B cell (primary cell): ENCODE data around the gene SPRR1A. TPM values are rescaled to one million over a fixed set of nuclear protein-coding genes. Genes with fewer than 3 reads are reported as not detected.

ENCODE experiments used
- ATAC-seq: fragments of 200-7000 bp; cut with Tn5 transposase; one replicate; pipeline ENCODE4 v1.10.0; 2021; ENCODE audit warnings: low read depth, mild to moderate bottlenecking, moderate number of reproducible peaks, moderate library complexity
- CTCF ChIA-PET: fragments of 350-600 bp; sonication (Branson Sonifier 250); formaldehyde crosslinking; loops from one replicate; lab custom pipeline; 2021; ENCODE audit warnings: antibody characterized with exemption, inconsistent platforms; lab: Charles Lee
- POLR2A ChIA-PET: fragments of 350-600 bp; sonication (Branson Sonifier 250); formaldehyde crosslinking; loops from one replicate; lab custom pipeline; 2021; ENCODE audit warnings: antibody characterized with exemption; lab: Charles Lee
- DNase-seq: peaks from one replicate; pipeline ENCODE4 v3.0.0; 2013
- H2AFZ ChIP-seq: 2 replicates; pipeline ENCODE4 v1.6.1; 2012; ENCODE audit warnings: mild to moderate bottlenecking, low read depth, low read length; ENCODE audit not compliant: insufficient read depth, poor library complexity, severe bottlenecking
- H3K27ac ChIP-seq, 2 donors: 1 replicate in 1 of 2; 2 replicates in 1 of 2; pipeline ENCODE4 v1.5.1; 2012 to 2013; ENCODE audit warnings: low read length in 2 of 2, mild to moderate bottlenecking in 2 of 2, moderate library complexity in 1 of 2
- H3K27me3 ChIP-seq, 4 experiments: fragments of 200-600 bp in 1 of 4; sonication (generic) in 1 of 4; replicated peaks in 1 of 4; 1 replicate in 2 of 4; 2 replicates in 2 of 4; pipeline versions ENCODE4 v1.6.1 to v1.7.0; 2013 to 2016; ENCODE audit warnings: low read length in 3 of 4, mild to moderate bottlenecking in 2 of 4, mixed read lengths in 1 of 4, moderate library complexity in 1 of 4; ENCODE audit not compliant: insufficient read depth in 4 of 4, control insufficient read depth in 3 of 4; ENCODE audit errors: control extremely low read depth in 1 of 4
- H3K36me3 ChIP-seq, 2 experiments: replicated peaks in 1 of 2; 1 replicate in 1 of 2; 2 replicates in 1 of 2; pipeline versions ENCODE4 v1.6.1 to v1.7.1; 2013; ENCODE audit warnings: low read length in 1 of 2; ENCODE audit not compliant: insufficient read depth in 2 of 2, control insufficient read depth in 1 of 2; ENCODE audit errors: control extremely low read depth in 1 of 2, extremely low read depth in 1 of 2
- H3K4me1 ChIP-seq, 2 donors: fragments of 200-600 bp in 1 of 2; sonication (generic) in 1 of 2; 1 replicate in 1 of 2; 2 replicates in 1 of 2; pipeline versions ENCODE4 v1.5.1 to v1.6.1; 2013 to 2017; ENCODE audit warnings: low read length in 2 of 2; ENCODE audit not compliant: control insufficient read depth in 2 of 2, insufficient read depth in 2 of 2
- H3K4me2 ChIP-seq: replicated peaks from 2 replicates; pipeline ENCODE3; 2012; ENCODE audit warnings: mild to moderate bottlenecking, low read depth, low read length; ENCODE audit not compliant: poor library complexity, severe bottlenecking
- H3K4me3 ChIP-seq, 5 experiments: fragments of 200-600 bp in 1 of 5; sonication (generic) in 1 of 5; 1 replicate in 3 of 5; 2 replicates in 2 of 5; pipeline versions ENCODE4 v1.5.1 to v1.7.0; 2011 to 2016; ENCODE audit warnings: low read length in 4 of 5, mild to moderate bottlenecking in 4 of 5, low read depth in 2 of 5, control low read depth in 1 of 5, moderate library complexity in 1 of 5; ENCODE audit not compliant: insufficient read depth in 1 of 5; ENCODE audit errors: control extremely low read depth in 1 of 5, extremely low read depth in 1 of 5
- H3K79me2 ChIP-seq: fragments of 200-600 bp; sonication (generic); one replicate; pipeline ENCODE4 v1.6.0; 2016; ENCODE audit warnings: low read length; ENCODE audit not compliant: control insufficient read depth, insufficient read depth
- H3K9ac ChIP-seq: fragments of 200-600 bp; sonication (generic); 2 replicates; pipeline ENCODE4 v1.6.1; 2017; ENCODE audit warnings: mild to moderate bottlenecking, low read length, moderate library complexity
- H3K9me3 ChIP-seq, 3 donors: one replicate each; pipeline versions ENCODE4 v1.6.1 to v1.7.1; 2013; ENCODE audit warnings: low read length in 2 of 3; ENCODE audit not compliant: control insufficient read depth in 2 of 3, insufficient read depth in 1 of 3; ENCODE audit errors: control extremely low read depth in 1 of 3
- H4K20me1 ChIP-seq: 2 replicates; pipeline ENCODE4 v1.6.0; 2012; ENCODE audit warnings: mild to moderate bottlenecking, low read length; ENCODE audit not compliant: insufficient read depth, control insufficient read depth, poor library complexity, severe bottlenecking
- H3K27ac Mint-ChIP-seq: one replicate; pipeline ENCODE4 v1.8.0; 2021; ENCODE audit warnings: mixed read lengths
- H3K27me3 Mint-ChIP-seq: one replicate; pipeline ENCODE4 v1.8.0; 2021; ENCODE audit warnings: mixed read lengths
- H3K4me1 Mint-ChIP-seq: one replicate; pipeline ENCODE4 v1.8.0; 2021; ENCODE audit warnings: mixed read lengths
- H3K4me3 Mint-ChIP-seq: one replicate; pipeline ENCODE4 v1.8.0; 2021; ENCODE audit warnings: mixed read lengths
- H3K9me3 Mint-ChIP-seq: one replicate; pipeline ENCODE4 v1.8.0; 2022; ENCODE audit warnings: mixed read lengths; ENCODE audit not compliant: insufficient read depth
- EZH2 ChIP-seq: IDR thresholded peaks from 2 replicates; pipeline ENCODE4 v1.6.1; 2012; ENCODE audit warnings: borderline replicate concordance, low read depth, mild to moderate bottlenecking, moderate library complexity, low read length; ENCODE audit not compliant: insufficient read depth, poor library complexity, severe bottlenecking
- WGBS: methylation state at CpG from one replicate; pipeline ENCODE4 v1.1.5; 2013; ENCODE audit warnings: missing lambda C conversion rate; ENCODE audit not compliant: insufficient coverage; 5-methylcytosine and 5-hydroxymethylcytosine counted together
- intact Hi-C: fragments of 100-400 bp; cut with micrococcal nuclease; formaldehyde crosslinking; loops from one replicate; pipeline ENCODE4 v1.10.0; 2022
- polyA plus RNA-seq: library from polyadenylated mRNA; depleted of rRNA; stranded (reverse); fragments of >200 nt; gene quantifications from 2 replicates; pipeline ENCODE4 v1.2.3, GENCODE V29; 2012
- total RNA-seq, 2 donors: library from RNA; stranded (reverse); fragments of 120-200 nt in 1 of 2; gene quantifications; 1 replicate in 1 of 2; 2 replicates in 1 of 2; pipeline versions ENCODE4 v1.2.3 to v1.2.4, GENCODE V29; 2013 to 2022
- TF ChIP-seq, protein P1 (sequence below): fragments of 200-600 bp; IDR thresholded peaks from one replicate; pipeline ENCODE4 v1.8.0; 2022; ENCODE audit warnings: antibody characterized with exemption, mild to moderate bottlenecking

The SPRR1A gene
- total and polyA plus RNA-seq, 2 donors (not counting 1 experiment from before 2014, with no cell fraction given), result not detected

DNA sequence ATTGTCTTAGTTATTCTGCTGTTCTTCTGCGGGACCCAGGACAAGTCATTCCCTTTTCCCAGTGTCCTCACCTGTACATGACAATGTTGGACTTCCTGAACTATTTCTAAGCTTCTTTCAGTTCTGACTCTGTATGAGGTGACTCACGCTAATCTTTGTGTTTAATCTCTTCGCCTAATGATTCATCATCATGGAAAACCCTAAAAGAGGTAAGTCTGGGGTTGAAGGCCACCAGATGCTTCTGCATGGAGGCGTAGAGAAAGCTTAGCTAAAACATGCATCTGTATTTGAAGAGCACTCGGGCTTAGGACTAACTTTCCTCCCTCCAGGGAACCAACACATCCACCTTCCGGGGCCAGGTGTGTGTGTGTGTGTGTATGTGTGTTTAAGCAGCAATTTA is 29.4 kb upstream of the SPRR1A start:
- Histone ChIP-seq H3K79me2 (no peaks in the 10 kb centered on the region), H3K36me3 (no peaks in the 10 kb centered on the region), H3K4me2 (no peak overlapping the region), H3K4me1 (no peaks in the 10 kb centered on the region), H3K4me3 (no peak overlapping the region), H3K9ac (no peak overlapping the region), H3K9me3 (peaks cover 0 to 3% (median 0%) of the 10 kb centered on the region in 3 donors), H2AFZ (no peak overlapping the region), H3K27ac (no peak overlapping the region), H3K27me3 (peaks cover 0 to 2% (median 0%) of the 10 kb centered on the region in 4 experiments), H4K20me1 (no peaks in the 10 kb centered on the region)
- ATAC-seq, result no peak
- Mint-ChIP-seq H3K27ac (no peak overlapping the region), H3K27me3 (peaks cover 24% of the 10 kb centered on the region), H3K9me3 (no peaks in the 10 kb centered on the region), H3K4me1 (no peaks in the 10 kb centered on the region), H3K4me3 (no peak overlapping the region)
- intact Hi-C loops, result no loop called here
- no peak for TF ChIP-seq EZH2
- TF ChIP-seq, protein P1, sequence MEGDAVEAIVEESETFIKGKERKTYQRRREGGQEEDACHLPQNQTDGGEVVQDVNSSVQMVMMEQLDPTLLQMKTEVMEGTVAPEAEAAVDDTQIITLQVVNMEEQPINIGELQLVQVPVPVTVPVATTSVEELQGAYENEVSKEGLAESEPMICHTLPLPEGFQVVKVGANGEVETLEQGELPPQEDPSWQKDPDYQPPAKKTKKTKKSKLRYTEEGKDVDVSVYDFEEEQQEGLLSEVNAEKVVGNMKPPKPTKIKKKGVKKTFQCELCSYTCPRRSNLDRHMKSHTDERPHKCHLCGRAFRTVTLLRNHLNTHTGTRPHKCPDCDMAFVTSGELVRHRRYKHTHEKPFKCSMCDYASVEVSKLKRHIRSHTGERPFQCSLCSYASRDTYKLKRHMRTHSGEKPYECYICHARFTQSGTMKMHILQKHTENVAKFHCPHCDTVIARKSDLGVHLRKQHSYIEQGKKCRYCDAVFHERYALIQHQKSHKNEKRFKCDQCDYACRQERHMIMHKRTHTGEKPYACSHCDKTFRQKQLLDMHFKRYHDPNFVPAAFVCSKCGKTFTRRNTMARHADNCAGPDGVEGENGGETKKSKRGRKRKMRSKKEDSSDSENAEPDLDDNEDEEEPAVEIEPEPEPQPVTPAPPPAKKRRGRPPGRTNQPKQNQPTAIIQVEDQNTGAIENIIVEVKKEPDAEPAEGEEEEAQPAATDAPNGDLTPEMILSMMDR, result no peak
- ChIA-PET POLR2A (no interaction called here), CTCF (no interaction called here)
- no peak for DNase-seq
- WGBS, result 80% methylated on average over 2 of the region's 6 CpGs

DNA sequence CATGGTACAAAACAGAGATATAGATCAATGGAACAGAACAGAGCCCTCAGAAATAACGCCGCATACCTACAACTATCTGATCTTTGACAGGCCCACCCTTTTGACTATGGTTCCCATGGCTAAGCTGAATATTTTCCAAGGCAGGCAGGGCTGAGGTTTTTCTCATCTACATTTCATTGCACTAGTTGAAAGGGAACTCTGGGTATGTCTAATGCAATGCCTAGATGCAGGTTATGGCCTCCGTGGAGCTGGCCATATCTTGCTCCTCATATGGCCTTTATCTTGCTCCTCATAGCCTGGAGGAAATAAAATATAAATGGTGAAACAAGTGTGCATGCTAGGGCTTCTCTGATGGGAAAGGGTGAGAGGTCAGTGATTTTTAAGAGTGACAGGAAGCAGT is 26.3 kb upstream of the SPRR1A start:
- peaks cover 11% of the 10 kb centered on the region for H3K4me1 Mint-ChIP-seq

More for the DNA sequence above, 26.3 kb upstream of the SPRR1A start:
- Mint-ChIP-seq H3K27me3 (peaks cover 15% of the 10 kb centered on the region), H3K4me3 (no peak overlapping the region), H3K27ac (no peak overlapping the region), H3K9me3 (no peaks in the 10 kb centered on the region)
- H3K4me3 ChIP-seq, result no peak overlapping the region
- ATAC-seq (no peak), DNase-seq (no peak)
- peaks cover 0 to 3% (median 0%) of the 10 kb centered on the region in 3 donors for H3K9me3 ChIP-seq
- WGBS, result no CpG with 5 or more reads among the region's 3 CpGs
- ChIA-PET CTCF (no interaction called here), POLR2A (no interaction called here)
- no peak overlapping the region for H3K27ac ChIP-seq
- TF ChIP-seq, protein P1, result no peak
- H3K27me3 ChIP-seq, result no peaks in the 10 kb centered on the region
- no peak overlapping the region for H3K4me2 ChIP-seq
- H3K4me1 ChIP-seq, result peaks cover 7 to 10% of the 10 kb centered on the region in 2 donors
- no peak overlapping the region for H3K9ac ChIP-seq
- H4K20me1 ChIP-seq, result no peaks in the 10 kb centered on the region
- no peak overlapping the region for H2AFZ ChIP-seq
- intact Hi-C loops, result no loop called here
- H3K36me3 ChIP-seq, result no peaks in the 10 kb centered on the region
- no peaks in the 10 kb centered on the region for H3K79me2 ChIP-seq
